Neuronal stem cell (in vitro differentiated cells): ENCODE measurements around the gene AMHR2.
"Not testable (repeated sequence)": the region's sequence is repeated elsewhere in the genome, so short reads cannot be mapped to it uniquely, and the experiment has no call there.

Experiments
- DNase-seq: peaks from one replicate; pipeline ENCODE4 v3.0.0-alpha.2; 2013; ENCODE audit warnings: low spot score
- H2AFZ ChIP-seq: one replicate; pipeline ENCODE4 v1.6.1; 2013; ENCODE audit warnings: mild to moderate bottlenecking, low read length, inconsistent platforms
- H2AK5ac ChIP-seq: 2 replicates; pipeline ENCODE4 v1.6.1; 2013; ENCODE audit warnings: low read depth, mild to moderate bottlenecking, inconsistent platforms, low read length, moderate library complexity, mixed read lengths
- H2BK120ac ChIP-seq: 2 replicates; pipeline ENCODE4 v1.6.1; 2013; ENCODE audit warnings: low read depth, mild to moderate bottlenecking, inconsistent platforms, low read length, moderate library complexity, mixed read lengths
- H2BK12ac ChIP-seq: one replicate; pipeline ENCODE4 v1.6.1; 2013; ENCODE audit warnings: low read length, inconsistent platforms
- H2BK15ac ChIP-seq: 2 replicates; pipeline ENCODE4 v1.6.1; 2013; ENCODE audit warnings: mild to moderate bottlenecking, low read length, inconsistent platforms, mixed read lengths
- H2BK5ac ChIP-seq: one replicate; pipeline ENCODE4 v1.6.1; 2013; ENCODE audit warnings: inconsistent platforms, mild to moderate bottlenecking, low read length, moderate library complexity
- H3K14ac ChIP-seq: one replicate; pipeline ENCODE4 v1.6.1; 2013; ENCODE audit warnings: low read length, inconsistent platforms
- H3K18ac ChIP-seq: 2 replicates; pipeline ENCODE4 v1.6.1; 2013; ENCODE audit warnings: low read length, inconsistent platforms
- H3K23ac ChIP-seq: 2 replicates; pipeline ENCODE4 v1.6.1; 2013; ENCODE audit warnings: low read depth, mild to moderate bottlenecking, mixed read lengths, low read length, inconsistent platforms; ENCODE audit not compliant: poor library complexity
- H3K27ac ChIP-seq: replicated peaks from 3 replicates; pipeline ENCODE4 v1.5.1; 2013; ENCODE audit warnings: low read length, inconsistent platforms
- H3K27me3 ChIP-seq, 3 experiments: 2 replicates each; pipeline ENCODE4 v1.6.1; 2013; ENCODE audit warnings: low read length in 3 of 3, mild to moderate bottlenecking in 2 of 3, inconsistent platforms in 1 of 3, low read depth in 1 of 3, mixed read lengths in 1 of 3, moderate library complexity in 1 of 3; ENCODE audit not compliant: control insufficient read depth in 3 of 3, insufficient read depth in 3 of 3
- H3K36me3 ChIP-seq, 2 donors: replicated peaks in 1 of 2; 2 replicates each; pipeline ENCODE4 v1.6.1; 2013; ENCODE audit warnings: low read length in 2 of 2; ENCODE audit not compliant: control insufficient read depth in 2 of 2, insufficient read depth in 2 of 2
- H3K4ac ChIP-seq: 2 replicates; pipeline ENCODE4 v1.6.1; 2013; ENCODE audit warnings: inconsistent platforms, mild to moderate bottlenecking, low read length, moderate library complexity
- H3K4me1 ChIP-seq, 2 donors: 1 replicate in 1 of 2; 2 replicates in 1 of 2; pipeline ENCODE4 v1.6.1; 2013; ENCODE audit warnings: low read length in 2 of 2, low read depth in 1 of 2; ENCODE audit not compliant: control insufficient read depth in 2 of 2, insufficient read depth in 1 of 2
- H3K4me2 ChIP-seq: one replicate; pipeline ENCODE4 v1.6.1; 2013; ENCODE audit warnings: mild to moderate bottlenecking, low read length, inconsistent platforms; ENCODE audit not compliant: insufficient read depth, poor library complexity, severe bottlenecking
- H3K4me3 ChIP-seq, 2 donors: 2 replicates each; pipeline ENCODE4 v1.5.1; 2013; ENCODE audit warnings: low read length in 2 of 2, mild to moderate bottlenecking in 2 of 2, inconsistent platforms in 1 of 2, moderate library complexity in 1 of 2
- H3K79me1 ChIP-seq: one replicate; pipeline ENCODE4 v1.6.1; 2013; ENCODE audit warnings: low read depth, mild to moderate bottlenecking, inconsistent platforms, low read length, moderate library complexity
- H3K9ac ChIP-seq: one replicate; pipeline ENCODE4 v1.6.1; 2013; ENCODE audit warnings: mild to moderate bottlenecking, low read depth, low read length, inconsistent platforms; ENCODE audit not compliant: poor library complexity
- H3K9me3 ChIP-seq, 2 donors: replicated peaks in 1 of 2; 2 replicates each; pipeline versions ENCODE3 to v1.6.1; 2013; ENCODE audit warnings: low read length in 2 of 2, mild to moderate bottlenecking in 2 of 2, inconsistent platforms in 1 of 2, low read depth in 1 of 2, mixed read lengths in 1 of 2, moderate library complexity in 1 of 2; ENCODE audit not compliant: control insufficient read depth in 2 of 2, insufficient read depth in 1 of 2
- H4K8ac ChIP-seq: one replicate; pipeline ENCODE4 v1.6.1; 2013; ENCODE audit warnings: low read depth, mild to moderate bottlenecking, inconsistent platforms, low read length, moderate library complexity
- H4K91ac ChIP-seq: one replicate; pipeline ENCODE4 v1.6.1; 2013; ENCODE audit warnings: low read length, low read depth, mild to moderate bottlenecking, inconsistent platforms; ENCODE audit not compliant: poor library complexity
- WGBS, 2 donors: extraction: QIAGEN DNeasy Blood & Tissue Kit; methylation state at CpG; one replicate each; pipeline ENCODE4 v1.1.7; 2013; ENCODE audit warnings: missing lambda C conversion rate in 2 of 2, mixed read lengths in 1 of 2; ENCODE audit not compliant: insufficient read length in 2 of 2, insufficient replicate concordance in 1 of 2; ENCODE audit errors: extremely low coverage in 2 of 2; 5-methylcytosine and 5-hydroxymethylcytosine counted together

Gene AMHR2

GRCh38 chr12:53399896-53400295, 23.8 kb upstream of the AMHR2 start:
- no peak for DNase-seq
- Histone ChIP-seq H3K9ac (no peak overlapping the region), H3K18ac (no peak overlapping the region), H2BK5ac (no peak overlapping the region), H3K4me3 (no peak overlapping the region), H2BK120ac (no peak overlapping the region), H3K36me3 (peaks cover 0 to 46% of the 10 kb centered on the region in 2 donors), H3K4ac (no peak overlapping the region), H2BK15ac (no peak overlapping the region), H3K4me2 (no peak overlapping the region), H2AK5ac (no peak overlapping the region), H4K8ac (no peak overlapping the region), H3K9me3 (peaks cover 0 to 5% of the 10 kb centered on the region in 2 donors), H2BK12ac (no peak overlapping the region), H3K23ac (no peak overlapping the region), H3K4me1 (no peaks in the 10 kb centered on the region), H3K14ac (no peak overlapping the region), H2AFZ (no peak overlapping the region), H4K91ac (no peak overlapping the region), H3K79me1 (peaks cover 3% of the 10 kb centered on the region), H3K27ac (no peak overlapping the region), H3K27me3 (no peaks in the 10 kb centered on the region)
- no CpG with 5 or more reads among the region's 7 CpGs for WGBS, 2 donors

GRCh38 chr12:53402351-53402750, 21.3 kb upstream of the AMHR2 start:
- DNase-seq, result not testable (repeated sequence)

GRCh38 chr12:53402871-53403270, 20.8 kb upstream of the AMHR2 start:
- no CpG with 5 or more reads among the region's 7 CpGs for WGBS, 2 donors
- peaks cover 3 to 45% of the 10 kb centered on the region in 2 donors for H3K36me3 ChIP-seq
- no peak overlapping the region for H3K18ac ChIP-seq
- H3K14ac ChIP-seq, result no peak overlapping the region
- H3K23ac ChIP-seq, result no peak overlapping the region
- no peak overlapping the region for H3K27ac ChIP-seq
- H2BK120ac ChIP-seq, result no peak overlapping the region
- no peak overlapping the region for H3K4me2 ChIP-seq
- H3K79me1 ChIP-seq, result peaks cover 3% of the 10 kb centered on the region
- no peak for DNase-seq
- H3K4me1 ChIP-seq, result no peaks in the 10 kb centered on the region
- H3K4me3 ChIP-seq, result no peak overlapping the region
- no peaks in the 10 kb centered on the region for H3K27me3 ChIP-seq
- no peak overlapping the region for H2AK5ac ChIP-seq
- no peak overlapping the region for H4K91ac ChIP-seq
- no peak overlapping the region for H2AFZ ChIP-seq
- H3K4ac ChIP-seq, result no peak overlapping the region
- no peak overlapping the region for H2BK15ac ChIP-seq
- no peak overlapping the region for H2BK12ac ChIP-seq
- H3K9ac ChIP-seq, result no peak overlapping the region
- no peak overlapping the region for H2BK5ac ChIP-seq
- no peak overlapping the region for H4K8ac ChIP-seq
- H3K9me3 ChIP-seq, result peaks cover 2 to 5% of the 10 kb centered on the region in 2 donors

More at GRCh38 chr12:53402351-53402750, 21.3 kb upstream of the AMHR2 start:
- not testable (repeated sequence) for H3K18ac ChIP-seq, H2BK12ac ChIP-seq, H3K4me2 ChIP-seq, H3K79me1 ChIP-seq, H3K14ac ChIP-seq, H2BK5ac ChIP-seq, H2AFZ ChIP-seq, H3K9me3 ChIP-seq, H3K4ac ChIP-seq, H3K27me3 ChIP-seq, H3K27ac ChIP-seq, H3K4me3 ChIP-seq, H2BK120ac ChIP-seq, H2BK15ac ChIP-seq, H3K4me1 ChIP-seq, H2AK5ac ChIP-seq, H3K23ac ChIP-seq, H4K91ac ChIP-seq, H3K9ac ChIP-seq, H4K8ac ChIP-seq
- peaks cover 3 to 48% of the 10 kb centered on the region in 2 donors for H3K36me3 ChIP-seq
- no CpG with 5 or more reads among the region's 16 CpGs for WGBS, 2 donors

GRCh38 chr12:53410951-53411350, 12.7 kb upstream of the AMHR2 start:
- Histone ChIP-seq H3K27ac (no peak overlapping the region), H2BK15ac (no peak overlapping the region), H3K18ac (no peak overlapping the region), H3K14ac (no peak overlapping the region), H3K79me1 (no peaks in the 10 kb centered on the region), H2BK5ac (peak overlapping the region; percentile 54), H2BK120ac (no peak overlapping the region), H3K4ac (no peak overlapping the region), H2AK5ac (no peak overlapping the region), H3K27me3 (no peaks in the 10 kb centered on the region), H3K23ac (peak overlapping the region; percentile 34), H2BK12ac (no peak overlapping the region), H3K4me3 (no peak overlapping the region), H3K9me3 (peaks cover 0 to 2% of the 10 kb centered on the region in 2 donors), H4K8ac (no peak overlapping the region), H2AFZ (no peak overlapping the region), H3K36me3 (peaks cover 15 to 71% of the 10 kb centered on the region in 2 donors), H3K4me2 (no peak overlapping the region), H3K4me1 (peaks cover 10 to 21% of the 10 kb centered on the region in 2 donors), H4K91ac (no peak overlapping the region), H3K9ac (no peak overlapping the region)
- no peak for DNase-seq
- WGBS, 2 donors, result no CpG with 5 or more reads among the region's 5 CpGs
